Activated CD8-positive, alpha-beta memory T cell treated with anti-CD3 and anti-CD28 coated beads for 4 hours (primary cell): ENCODE measurements around the gene TMEM44.
"Not testable (repeated sequence)": the region's sequence is repeated elsewhere in the genome, so short reads cannot be mapped to it uniquely, and the experiment has no call there.

Experiments
- DNase-seq, 2 donors: peaks; one replicate each; pipeline ENCODE4 v3.0.0-alpha.2; 2020; ENCODE audit warnings: low read depth in 2 of 2

The TMEM44 gene

GRCh38 chr3:194554473-194555123 lies 78.6 kb downstream of the TMEM44 start:
- DNase-seq, result no peak

- no peak for DNase-seq
Observed at GRCh38 chr3:194552327-194552949, 80.8 kb downstream of the TMEM44 start.

DNA sequence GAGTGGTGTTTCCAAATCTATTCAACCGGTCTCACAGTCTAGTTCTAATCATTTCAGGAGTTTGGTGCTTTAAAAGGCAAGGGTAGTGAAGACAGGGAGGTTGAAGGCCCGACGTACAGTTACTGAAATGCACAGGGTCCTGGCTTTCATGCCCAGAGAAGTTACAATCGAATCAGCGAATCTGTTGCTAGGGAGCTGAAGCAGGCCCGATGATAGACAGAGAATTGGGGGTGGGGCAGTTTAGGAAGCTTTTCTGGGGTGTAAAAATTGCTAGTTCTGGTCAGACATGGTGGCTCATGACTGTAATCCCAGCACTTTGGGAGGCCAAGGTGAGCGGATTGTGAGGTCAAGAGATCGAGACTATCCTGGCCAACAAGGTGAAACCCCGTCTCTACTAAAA lies 83.4 kb downstream of the TMEM44 start:
- no peak for DNase-seq

DNA sequence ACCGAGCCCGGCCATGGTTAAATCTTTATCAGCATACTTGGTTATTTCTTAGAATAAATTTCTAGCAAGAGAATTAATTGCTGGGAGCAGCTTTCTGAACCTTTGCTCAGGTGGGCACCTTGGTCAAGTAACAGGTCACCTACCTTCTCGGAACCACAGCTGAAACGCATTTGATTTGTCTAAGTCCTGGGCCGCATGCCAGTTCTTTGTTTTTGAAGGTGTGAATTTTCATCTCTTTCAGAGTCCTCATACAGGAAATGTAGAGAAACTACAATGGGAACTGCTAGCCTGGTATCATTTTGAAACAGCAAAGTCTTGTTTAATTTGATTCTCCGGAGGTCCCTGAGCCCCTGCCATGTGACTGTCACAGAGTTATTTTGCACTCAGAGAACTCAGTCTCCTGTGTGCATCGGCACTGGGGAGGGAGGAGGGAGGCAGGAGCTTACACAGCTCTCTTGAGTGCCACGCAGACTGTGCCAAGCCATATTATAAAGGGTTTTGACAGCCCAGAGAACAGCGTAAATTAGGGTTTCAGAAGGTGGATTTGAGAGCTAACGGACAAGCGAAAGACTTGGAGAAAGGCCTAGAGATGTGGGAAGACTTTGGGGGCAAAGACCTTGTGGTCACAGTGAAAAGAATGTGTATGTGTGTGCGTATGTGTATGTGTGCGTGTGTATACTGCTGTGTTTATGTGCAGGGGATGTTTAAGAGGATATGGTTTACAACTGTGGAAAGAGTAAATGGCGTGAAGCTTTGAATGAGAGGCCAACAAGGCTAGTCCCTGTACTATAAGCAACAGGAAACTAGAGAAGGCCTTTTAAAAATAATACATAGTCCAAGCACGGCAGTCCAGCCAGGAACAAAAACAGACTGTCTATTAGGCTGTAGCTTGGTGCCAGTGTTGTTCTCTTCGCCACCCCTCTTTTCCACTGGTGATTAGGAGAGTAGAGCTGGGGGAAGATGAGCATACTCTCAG lies 84.6 kb downstream of the TMEM44 start:
- no peak for DNase-seq

GRCh38 chr3:194547042-194547441 lies 86.2 kb downstream of the TMEM44 start:
- no peak for DNase-seq

DNA sequence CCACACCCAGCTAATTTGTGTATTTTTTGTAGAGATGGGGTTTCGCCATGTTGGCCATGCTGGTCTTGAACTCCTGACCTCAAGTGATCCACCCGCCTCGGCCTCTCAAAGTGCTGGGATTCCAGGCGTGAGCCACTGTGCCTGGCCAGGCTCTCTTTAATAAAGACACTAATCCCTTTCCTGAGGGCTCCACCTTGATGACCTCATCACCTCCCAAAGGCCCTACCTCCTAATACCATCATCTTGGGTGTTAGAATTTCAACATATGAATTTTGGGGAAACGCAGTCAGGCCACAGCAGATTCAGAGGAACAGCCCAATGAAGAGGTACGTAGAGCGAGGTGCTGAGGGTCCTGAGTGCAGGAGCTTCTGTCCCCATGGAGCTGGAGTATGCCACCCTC lies 87.7 kb downstream of the TMEM44 start:
- not testable (repeated sequence) for DNase-seq

GRCh38 chr3:194543550-194543949 lies 89.7 kb downstream of the TMEM44 start:
- DNase-seq, result no peak

- DNase-seq, result no peak
Observed at GRCh38 chr3:194541483-194541882, 91.7 kb downstream of the TMEM44 start.

DNA sequence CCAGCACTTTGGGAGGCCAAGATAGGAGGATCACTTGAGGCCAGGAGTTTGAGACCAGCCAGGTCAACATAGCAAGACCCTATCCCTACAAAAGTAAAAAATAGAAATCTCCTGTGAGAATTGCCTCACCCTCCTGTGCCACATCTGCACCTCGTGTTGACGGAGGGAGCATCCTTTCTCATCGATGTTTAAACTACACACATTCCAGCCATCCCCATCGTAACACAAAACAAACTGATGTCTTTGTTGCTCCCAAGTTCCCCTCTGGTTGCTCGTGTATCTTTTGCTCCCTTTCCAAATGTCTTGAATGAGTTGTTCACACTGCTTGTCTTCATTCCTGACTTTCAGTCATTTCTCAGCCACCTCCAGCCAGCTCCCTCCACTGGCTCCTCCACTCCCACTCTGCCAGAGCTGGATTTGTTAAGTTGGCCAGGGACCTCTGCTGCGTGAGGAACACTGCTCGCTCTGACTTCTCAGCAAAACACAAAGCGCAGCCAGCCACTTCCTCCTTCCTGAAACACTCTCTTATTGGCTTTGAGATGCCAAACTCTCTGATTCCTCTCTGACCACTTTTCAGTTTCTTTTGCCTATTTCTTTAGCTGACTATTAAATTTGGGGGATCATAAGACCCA lies 92.8 kb downstream of the TMEM44 start:
- no peak for DNase-seq

GRCh38 chr3:194539498-194539897 lies 93.7 kb downstream of the TMEM44 start:
- DNase-seq, result no peak

DNA sequence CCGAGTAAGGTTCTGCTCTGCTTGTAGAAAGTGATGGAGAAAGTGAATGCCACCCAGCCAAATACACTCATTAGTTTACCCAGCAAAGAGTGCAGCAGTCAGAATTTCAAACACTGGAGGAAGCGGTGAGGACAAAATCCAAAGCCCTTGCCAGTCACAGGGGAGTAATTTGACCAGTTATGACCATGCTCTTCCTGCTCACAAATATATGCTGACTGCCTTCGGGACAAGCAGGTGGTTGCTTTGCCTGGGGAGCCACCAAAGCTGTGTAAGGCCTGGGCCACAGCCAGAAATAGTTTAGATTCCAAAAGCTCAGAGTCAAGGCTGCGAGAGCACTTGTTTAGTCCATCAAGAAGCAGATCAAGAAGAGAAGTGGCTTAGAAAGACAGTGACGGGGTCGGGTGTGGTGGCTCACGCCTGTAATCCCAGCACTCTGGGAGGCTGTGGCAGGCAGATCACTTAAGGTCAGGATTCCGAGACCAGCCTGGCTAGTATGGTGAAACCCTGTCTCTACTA lies 95.4 kb downstream of the TMEM44 start:
- DNase-seq, result no peak
